Measurements from ENCODE around the gene SPDEF.

Gene SPDEF

DNA sequence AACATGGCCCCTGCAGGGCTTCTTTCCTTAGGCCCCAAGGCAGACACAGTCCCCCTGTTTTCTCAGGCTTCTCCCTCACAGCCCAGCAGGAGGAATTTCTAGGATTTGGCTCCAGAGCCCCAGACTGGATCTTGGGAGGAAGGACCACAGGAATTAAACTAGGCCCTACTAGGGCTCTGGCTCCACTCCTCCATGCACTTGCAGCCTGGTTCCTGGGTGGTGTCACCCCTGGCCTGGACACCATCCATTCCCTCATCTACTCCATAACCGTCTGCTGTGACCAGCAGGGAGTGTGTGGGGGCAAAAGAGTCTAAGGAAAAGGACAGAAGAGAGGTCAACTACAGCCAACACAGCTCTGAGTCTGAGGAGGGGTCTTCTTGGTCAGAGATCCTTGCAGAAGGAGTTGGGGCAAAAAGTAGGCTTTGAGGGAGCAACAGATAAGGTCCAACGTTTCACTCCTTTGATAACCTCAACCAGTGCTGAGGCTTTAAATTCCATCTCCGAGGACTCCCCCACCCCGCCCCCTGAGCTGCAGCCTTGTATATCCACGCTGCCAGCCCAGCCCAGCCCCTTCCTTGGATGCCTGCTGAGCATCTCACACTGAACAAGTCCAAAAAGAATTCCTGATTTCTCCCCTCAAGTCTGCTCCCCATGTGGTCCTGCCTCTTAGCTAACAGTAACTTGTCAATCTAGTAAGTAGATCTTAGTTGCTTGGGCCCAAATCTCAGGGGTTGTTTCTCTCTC lies 27.9 kb upstream of the SPDEF start:
- no peak for DNase-seq (ENCODE audit: low spot score)

DNA sequence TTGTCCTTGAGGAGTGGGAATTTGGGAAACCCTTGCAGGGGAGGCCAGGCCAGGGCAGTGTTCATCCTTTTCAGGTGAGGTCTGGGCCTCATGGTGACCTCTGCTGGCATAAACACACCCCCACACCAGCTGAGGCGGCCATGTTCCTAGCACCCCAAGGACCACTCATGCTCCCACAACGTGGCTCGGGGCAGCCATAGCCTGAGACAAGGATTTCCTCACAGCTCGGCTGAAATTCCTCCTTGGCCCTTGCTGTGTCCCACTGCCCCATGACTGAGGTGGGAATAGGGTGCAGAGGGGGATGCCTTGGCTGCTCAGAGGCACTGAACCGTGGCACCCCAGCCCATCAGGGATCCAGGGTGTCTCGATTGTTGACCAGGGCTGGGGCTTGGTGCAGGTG lies 27.3 kb upstream of the SPDEF start:
- no peak for DNase-seq (ENCODE audit: low spot score)

DNA sequence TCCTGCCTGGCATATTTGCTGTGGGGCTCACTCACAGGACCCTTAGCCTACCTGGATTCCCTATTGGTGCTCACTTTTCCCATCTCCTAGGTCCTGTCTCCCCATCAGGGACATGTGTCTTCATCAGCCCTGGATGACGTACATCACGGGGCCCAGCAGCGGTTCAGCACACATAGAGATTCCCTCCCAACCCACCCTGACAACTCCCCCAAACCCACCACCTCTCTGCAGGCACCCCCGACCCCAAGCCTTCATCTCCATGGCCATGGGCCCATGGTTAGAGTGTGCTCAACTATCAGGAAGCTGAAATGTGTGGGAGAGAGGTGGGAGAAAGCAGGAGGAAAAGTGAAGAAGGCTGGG lies 25.4 kb upstream of the SPDEF start:
- DNase-seq (ENCODE audit: low spot score), result no peak

DNA sequence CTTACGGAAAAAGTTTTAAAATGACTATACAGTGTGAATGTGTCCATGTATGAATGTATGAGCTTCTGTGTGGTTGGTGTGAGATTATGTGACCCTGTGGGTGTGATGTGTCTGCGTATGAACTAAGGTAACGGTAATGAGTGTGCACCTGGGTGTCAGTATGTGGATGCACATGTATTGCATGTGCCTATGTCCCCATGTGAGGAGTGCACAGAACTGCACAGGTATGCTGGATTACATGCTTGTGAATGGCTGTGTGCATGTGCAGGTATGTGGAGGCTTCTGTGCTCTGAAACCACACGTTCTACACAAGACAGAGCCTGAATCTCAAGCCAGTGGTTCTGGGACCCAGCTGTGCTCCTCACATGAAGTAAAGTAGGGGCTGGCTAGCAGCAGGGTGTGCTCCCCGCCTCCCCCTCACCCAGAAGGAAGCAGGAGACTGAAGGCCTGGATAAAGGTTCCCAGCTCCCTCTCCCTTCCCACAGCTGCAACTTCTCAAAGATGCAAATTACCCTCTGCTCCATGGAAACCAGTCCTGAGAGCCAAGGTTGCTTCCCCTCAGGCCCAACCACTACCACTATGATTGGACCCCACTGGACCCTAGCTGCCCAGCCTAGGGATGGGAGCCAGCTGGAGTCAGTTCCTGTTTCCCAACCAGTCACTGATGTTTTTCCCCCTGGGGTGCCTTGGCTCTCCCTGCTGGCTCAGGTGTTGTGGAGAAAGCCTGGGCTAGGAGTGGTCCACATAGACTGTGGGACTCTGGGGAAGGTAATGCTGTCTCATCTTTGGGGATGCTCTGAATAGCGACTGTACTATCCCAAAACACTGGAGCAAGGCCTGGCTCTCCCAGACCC lies 24.8 kb upstream of the SPDEF start:
- no peak for DNase-seq (ENCODE audit: low spot score)

DNA sequence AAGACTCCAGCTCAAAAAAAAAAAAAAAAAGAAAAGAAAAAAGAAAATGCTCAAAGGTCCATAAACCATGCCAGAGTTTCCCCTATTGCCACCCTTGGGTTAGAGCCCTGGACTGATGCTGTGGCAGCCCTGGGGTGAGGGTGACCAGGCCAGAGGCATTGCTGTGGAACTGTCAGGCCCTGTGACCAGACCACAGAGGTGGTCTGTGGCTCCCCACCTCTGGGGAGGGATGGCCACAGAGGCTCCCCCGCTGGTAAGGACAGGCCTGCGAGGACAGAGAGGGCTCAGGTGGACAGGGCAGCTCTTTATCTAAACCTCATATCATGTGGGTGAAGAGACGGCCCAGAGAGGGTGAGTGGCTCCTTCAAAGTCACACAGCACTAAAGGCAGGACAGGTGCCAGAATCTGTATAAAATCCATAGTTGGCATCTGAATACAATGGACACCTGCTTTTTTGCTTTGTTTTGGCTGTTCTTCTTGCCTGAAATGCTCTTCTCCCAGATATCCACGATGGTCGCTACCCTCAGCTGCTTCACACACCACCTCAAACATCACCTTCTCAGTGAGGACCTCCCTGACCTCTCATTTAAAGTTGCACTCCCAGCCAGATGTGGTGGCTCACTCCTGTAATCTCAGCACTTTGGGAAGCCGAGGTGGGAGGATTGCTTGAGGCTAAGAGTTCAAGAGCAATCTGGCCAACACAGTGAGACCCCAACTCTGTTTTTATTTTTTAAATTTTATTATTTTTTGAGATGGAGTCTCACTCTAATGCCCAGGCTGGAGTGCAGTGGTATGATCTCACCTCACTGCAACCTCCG lies 22.5 kb upstream of the SPDEF start:
- no peak for DNase-seq (ENCODE audit: low spot score)

DNA sequence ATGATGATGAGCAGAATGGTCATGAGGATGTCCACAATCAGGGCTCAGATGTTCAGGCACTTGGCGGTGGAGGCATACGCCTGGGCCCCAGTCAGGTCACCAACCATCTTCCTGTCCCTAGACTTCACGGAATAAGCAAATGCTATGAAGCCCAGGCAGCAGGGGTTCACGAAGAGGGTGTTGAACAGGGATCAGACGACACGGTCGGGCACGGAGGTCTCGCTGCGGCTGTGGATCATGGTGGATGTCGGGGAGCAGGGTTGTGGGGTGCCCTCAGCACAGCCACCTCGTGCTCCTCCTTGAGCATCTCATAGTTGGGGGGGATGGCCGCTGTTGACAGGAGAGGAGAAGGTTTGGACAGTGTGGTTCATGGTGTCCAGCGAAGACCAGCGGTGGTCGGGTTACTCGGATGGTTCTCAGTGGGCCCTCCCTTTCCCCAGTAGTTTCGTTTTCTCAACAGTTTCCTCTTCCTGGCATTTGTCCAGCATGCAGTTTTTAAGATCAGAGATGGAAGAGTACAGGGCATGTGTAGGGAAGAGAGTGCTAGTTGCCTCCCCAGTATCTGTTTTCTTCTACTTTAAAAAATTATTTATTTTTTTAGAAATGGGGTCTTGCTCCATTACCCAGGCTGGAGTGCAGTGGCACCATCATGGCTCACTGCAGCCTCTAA lies 20.3 kb upstream of the SPDEF start:
- DNase-seq (ENCODE audit: low spot score), result no peak

DNA sequence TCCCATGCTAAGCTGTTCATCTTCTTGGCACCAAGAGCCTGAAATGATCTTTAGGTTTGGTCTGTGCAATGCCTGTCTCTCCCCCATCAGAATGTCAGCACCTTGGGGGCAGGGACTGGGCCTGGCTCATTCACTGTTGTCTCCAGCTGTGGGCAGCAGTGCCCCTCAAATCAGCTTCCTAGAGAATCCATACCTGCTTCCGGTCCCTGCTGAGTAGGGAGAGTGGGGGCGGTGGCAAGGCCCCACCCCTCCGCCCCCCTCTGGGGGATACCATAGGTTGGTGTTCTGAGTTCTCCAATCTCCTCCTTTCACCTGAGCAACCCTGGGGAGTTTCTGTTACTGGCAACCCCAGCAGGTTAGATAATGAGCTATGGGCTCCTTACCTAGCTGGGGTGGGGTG lies 19.2 kb upstream of the SPDEF start:
- DNase-seq (ENCODE audit: low spot score), result no peak

DNA sequence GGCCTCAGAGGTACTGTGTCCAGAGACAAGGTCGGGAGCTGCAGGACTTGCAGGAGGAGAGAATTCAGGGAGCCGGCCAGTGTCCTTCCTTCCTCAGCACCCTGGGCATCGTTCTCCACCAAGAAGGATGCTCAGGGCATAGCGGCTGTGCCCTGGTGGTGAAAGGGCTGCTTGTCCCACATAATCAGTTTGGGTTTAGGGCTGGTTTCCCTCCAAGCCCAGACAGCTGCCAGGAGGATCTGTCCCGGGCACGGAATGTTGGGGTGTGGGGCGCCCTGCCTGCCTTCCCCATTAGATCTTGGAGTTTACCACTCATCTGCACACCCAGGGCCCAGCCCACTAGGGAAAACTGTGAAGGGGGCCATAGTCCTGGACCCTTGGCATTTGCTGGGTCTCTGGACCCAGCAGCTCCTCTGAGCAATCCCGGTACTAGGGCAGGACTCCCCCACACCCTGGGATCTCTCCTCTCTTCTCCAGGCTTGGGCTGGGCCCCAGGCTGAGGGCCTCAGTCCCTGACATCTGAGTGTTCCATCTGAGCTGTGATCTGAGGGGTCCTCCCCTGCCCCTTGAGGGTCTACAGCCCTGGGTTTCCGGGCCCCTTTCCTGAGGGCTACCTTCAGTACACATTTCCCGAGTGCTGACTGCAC lies 18.6 kb upstream of the SPDEF start:
- DNase-seq (ENCODE audit: low spot score), result no peak

DNA sequence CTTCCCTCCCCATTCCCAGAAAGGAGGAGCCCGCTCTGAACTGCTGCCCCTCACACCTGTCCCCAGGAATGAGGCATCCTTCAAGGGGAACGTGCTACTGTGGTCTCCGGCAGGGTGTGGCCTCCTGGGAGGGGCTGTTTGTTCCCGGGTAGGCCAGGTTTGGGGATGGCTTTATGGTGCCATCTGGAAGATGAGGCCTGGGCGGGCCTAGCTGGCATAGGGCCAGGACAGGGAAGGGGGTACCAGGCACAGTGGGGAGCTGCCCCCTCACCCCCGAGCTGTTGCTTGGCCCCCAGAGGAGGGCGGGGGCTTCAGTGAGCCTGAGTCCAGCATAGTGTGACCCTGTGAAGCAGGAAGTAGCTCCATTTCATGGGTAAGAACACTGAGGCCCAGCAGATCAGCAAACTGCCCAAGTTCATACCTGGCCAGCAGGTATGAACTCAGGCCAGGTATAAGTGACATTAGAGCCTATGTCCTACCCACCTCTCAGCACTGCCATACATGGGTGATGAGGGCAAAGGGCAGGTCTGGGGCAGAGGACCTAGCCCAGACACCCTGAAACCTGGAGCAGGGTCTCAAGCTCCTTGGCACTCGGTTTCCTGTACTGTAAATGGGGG lies 17.5 kb upstream of the SPDEF start:
- no peak for DNase-seq (ENCODE audit: low spot score)

DNA sequence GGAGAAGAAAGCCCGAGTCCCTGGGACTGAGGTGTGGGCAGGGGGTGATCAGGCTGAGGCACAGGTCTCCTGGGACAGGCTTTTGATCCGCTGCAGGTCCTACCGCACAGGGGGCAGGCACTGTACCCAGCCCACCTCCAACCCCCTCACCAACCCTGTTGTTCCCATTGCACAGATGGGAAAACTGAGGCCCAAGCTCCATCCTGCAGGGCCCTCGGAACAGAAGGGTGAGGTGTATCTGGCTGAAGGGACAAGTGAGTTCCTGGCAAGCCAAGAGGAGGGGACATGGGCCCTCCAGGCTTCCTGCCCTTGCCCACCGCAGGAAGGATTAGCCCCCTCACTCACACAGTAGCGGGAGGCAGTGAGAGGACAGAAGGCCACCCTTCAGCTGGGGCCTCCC lies 16.5 kb upstream of the SPDEF start:
- DNase-seq (ENCODE audit: low spot score), result no peak

DNA sequence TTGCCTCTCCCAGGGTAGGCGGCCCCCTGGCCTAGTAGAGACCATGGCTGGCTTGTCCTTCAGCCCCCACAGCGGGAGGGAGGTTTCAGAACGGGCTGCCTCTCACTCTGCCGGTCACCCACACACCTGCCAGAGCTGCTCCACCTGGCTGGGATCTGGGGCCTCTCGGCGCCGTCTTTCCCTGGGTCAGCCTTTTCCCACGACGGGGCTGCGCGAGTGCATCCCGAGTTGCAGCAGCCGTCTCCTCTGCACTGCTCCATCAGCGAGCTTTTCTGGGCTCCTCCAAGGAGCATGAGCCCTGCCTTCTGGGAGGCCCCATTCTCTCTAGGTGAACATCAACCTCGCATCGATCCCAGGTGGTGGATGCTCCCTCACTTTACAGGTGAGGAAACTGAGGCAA lies 15.9 kb upstream of the SPDEF start:
- DNase-seq (ENCODE audit: low spot score), result no peak

DNA sequence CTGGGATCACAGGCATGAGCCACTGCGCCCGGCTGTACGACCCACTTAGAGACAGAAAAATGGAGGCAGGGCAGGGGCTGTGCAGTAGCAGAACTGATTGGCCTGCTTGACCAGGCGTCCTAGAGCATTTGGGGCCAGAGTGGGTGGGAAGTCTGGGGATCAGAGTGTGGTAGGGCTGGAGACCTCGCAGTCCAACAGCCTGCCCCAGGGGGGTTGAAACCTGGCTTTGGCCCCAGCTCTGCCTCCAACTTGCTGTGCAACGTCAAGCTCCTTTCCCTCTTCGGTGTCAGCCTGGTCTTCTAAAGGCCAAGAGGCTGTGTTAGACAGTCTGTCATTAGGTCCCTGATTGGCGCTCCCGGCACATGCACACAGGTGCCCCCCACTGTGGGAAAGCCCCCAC lies 15.3 kb upstream of the SPDEF start:
- no peak for DNase-seq (ENCODE audit: low spot score)

DNA sequence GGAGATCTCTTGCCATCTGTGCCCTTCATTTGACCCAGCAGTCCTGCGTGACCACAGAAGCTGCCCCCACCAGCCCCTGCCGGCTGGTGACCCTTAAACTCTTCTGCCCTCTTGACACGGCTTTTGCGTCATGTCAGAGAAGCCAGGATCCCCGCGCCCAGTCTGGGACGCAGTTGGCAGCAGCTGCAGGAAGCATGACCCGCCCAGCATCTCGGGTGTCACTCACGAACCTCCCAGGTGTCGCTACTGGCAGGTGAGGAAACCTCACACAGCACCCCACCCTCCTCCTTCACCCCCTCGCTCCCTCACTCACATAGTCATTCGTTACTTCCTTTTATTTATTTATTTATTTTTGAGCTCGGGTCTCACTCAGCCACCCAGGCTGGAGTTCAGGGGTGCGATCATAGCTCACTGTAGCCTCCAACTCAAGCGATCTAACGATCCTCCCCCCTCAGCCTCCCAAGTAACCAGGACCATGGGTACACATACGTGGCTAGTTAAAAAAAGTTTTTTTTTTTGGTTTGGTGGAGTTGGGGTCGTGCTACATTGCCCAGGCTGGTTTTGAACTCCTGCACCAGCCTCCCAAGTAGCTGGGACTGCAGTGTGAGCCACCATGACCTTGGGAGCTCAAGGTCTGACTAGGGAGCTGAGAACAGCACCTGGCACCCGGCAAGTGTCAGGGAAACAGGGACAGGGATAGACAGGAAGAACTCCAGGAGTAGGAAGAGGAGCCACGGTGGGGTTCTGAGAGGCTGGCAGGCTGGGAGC lies 14.1 kb upstream of the SPDEF start:
- DNase-seq (ENCODE audit: low spot score), result no peak

DNA sequence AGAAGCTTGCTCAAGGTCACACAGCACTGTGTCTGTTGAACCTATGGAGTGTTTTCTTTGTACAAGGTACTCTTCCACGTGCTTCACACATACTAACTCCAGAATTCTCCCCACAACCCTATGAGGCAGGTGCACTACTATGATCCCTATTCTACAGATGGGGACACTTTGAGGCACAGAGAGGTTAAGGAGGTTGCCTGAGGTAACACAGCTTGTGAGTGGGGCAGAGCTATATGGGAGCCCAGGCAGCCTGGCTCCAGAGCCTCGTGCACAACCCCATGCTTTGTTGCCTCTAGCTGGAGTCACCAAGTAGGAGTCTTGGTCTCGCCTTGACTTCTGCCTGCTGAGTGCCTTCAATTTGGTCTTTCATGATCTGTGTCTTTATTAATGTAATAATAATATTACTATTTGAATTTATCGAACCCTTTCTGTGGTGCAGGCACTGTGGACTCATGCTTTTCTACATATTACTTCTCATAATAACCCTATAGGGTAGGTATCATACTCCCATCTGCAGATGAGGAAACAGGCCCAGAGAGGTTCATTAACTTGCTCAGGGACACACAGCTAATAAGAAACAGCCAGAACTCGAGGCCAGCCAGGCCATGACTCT lies 13.3 kb upstream of the SPDEF start:
- DNase-seq (ENCODE audit: low spot score), result no peak

DNA sequence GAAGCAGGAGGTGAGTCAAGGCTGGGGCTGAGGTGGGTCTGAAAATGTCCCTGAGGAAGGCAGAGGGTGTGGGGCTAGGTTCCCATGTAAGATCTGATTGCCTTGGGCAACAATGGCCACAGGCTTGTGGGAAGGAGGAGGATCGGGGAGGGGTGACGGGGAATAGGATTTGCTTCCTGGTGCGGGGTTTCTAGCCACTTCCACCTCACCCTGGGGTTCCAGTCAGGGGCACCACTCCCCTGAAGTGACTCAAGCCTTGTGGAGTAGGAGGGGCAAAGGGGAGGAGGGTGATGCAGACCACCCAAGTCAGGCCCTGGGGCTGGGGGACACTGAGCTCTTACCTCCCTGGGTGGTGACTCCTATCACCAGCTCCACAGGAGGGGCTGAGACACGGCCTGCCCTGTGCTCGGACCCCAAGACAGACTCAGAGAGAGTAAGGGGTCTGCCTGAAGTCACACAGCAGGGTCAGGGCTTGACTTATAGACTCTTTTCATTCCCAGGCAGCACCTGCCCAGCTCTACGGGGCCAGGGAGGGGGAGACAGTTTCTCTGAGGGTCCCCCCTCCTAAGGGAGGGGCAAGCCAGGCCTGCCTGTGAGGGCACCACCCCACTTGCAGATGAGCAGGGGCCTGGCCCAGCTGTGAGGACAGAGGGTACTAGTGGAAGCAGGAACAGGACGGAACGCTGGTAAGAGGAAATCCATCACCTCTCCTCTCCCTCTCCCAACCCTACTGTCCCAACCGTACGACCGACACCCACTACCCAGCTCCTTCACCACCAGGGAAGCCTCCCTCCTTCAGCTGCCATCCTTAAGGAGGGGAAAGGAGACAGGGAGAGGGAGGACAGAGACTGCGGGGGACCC lies 12.4 kb upstream of the SPDEF start:
- no peak for DNase-seq (ENCODE audit: low spot score)

DNA sequence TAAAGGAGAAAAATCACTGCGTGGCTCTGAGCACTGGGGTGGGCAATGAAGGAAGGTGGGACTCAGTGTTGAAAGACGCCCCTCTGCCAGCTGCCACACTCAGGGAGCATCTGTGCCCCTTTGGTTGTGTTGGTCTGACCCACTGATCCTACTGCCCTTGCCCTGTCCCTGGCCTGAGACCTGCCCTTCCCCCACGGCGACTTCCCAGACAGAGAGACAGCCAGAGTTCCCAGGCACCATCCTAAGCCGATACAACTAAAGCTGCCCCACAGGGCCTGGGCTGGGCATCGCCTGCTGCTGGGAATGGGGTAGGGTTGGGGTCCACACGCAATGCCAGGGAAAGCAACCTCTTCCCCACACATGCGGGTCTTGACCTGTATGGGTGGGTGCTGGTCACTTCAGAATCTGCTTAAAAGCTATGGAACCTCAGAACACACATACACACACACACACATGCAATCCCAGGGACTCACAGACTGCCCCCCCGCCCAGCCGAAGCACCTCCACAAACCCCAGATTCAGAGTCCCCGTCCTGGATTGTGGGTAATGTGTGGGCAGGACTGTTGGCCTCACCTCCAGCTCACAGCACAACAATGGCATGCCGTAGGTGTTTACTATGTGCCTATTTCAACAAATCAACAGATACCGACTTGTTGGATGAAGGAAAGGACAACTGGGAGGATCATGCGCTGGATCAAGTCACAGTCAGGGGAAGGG lies 10.9 kb upstream of the SPDEF start:
- DNase-seq (ENCODE audit: low spot score), result no peak

DNA sequence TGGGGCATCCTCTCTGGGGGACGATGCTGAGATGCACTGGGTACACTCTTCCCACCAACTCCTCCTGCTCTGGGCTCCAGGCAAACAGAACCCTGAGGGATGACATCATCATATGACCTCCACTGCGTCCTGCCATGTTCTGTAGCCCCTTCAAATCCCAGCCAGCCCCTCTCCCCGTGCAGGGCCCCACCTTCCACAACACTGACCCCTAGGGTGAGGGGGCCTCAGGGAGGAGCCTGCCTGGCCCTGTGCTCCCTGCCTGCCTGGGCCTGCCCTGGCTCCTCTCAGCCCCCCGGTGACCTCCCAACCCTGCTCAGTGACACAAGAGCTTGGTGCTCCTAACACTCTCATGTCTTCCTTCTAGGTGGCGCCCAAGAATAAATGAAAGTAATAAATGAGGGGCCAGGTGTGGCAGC lies 9.6 kb upstream of the SPDEF start:
- no peak for DNase-seq (ENCODE audit: low spot score)

DNA sequence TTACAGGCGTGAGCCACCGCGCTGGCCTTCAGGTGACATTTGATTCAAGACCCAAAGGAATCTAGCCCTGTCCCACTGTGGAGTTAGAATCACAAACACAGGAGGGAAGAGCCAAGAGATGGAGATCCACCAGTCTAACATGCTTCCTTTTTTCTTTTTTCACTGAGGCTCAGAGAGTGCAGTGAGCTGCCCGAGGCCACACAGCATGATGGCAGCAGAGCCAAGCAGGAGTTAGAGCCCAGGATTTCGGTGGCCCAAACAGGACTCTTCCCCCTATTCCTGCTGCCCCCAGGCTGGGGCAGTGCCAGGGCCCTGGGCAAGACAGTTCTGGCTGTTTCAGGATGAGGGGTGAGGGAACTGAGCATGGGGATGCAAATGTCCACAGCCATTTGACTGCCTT lies 8.1 kb upstream of the SPDEF start:
- no peak for DNase-seq (ENCODE audit: low spot score)

DNA sequence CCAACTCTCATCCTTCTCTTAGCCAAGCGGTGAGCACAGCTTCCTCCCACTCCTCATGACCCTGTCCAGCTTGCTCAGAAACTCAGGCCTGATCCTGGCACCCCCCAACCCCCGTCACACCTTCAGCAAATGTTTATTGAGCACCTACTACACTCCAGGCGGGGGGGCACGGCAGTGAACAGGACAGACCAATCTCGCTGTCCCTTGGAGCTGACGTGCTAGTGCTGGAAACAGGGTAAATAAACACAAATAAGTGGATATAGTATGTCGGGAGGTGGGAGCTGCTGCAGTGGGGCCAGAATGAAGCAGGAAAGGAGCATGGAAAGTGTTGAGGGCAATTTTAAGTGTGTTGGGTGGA lies 7.4 kb upstream of the SPDEF start:
- DNase-seq (ENCODE audit: low spot score), result no peak
